Body of pancreas (tissue), 4 donors: ENCODE measurements around the gene UXS1.

Experiments used
- POLR2A ChIP-seq, 3 donors: fragments of 450-650 bp; IDR thresholded peaks; one replicate each; pipeline ENCODE4 v1.6.1; 2016; ENCODE audit warnings: antibody characterized with exemption in 3 of 3, mild to moderate bottlenecking in 2 of 3
- TF ChIP-seq, protein P1 (sequence below), 7 experiments: fragments of 450-650 bp in 4 of 7; fragments of 200-600 bp in 3 of 7; sonication (generic) in 3 of 7; IDR thresholded peaks; one replicate each; pipeline ENCODE4 v1.5.1; 2016 to 2019; ENCODE audit warnings: antibody characterized with exemption in 7 of 7

DNA sequence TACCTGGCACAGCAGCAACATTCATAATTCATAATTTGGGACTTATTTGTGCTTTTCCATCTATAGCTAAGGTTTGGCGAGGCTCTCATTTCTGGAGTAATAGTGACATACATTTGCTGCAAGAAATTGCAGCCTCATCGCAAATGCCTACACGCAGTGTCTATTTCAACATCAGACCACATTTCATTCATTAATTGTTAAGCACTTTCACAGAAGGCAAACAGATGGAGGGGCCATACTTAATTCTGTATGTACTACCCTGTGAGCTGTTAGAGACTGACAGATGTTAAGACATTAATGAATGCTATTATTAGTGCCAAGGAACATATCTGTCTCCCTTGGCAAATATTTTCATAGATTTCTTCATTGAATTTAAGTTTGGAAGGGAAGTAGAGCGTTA lies 125.7 kb downstream of the UXS1 start:
- TF ChIP-seq, protein P1, sequence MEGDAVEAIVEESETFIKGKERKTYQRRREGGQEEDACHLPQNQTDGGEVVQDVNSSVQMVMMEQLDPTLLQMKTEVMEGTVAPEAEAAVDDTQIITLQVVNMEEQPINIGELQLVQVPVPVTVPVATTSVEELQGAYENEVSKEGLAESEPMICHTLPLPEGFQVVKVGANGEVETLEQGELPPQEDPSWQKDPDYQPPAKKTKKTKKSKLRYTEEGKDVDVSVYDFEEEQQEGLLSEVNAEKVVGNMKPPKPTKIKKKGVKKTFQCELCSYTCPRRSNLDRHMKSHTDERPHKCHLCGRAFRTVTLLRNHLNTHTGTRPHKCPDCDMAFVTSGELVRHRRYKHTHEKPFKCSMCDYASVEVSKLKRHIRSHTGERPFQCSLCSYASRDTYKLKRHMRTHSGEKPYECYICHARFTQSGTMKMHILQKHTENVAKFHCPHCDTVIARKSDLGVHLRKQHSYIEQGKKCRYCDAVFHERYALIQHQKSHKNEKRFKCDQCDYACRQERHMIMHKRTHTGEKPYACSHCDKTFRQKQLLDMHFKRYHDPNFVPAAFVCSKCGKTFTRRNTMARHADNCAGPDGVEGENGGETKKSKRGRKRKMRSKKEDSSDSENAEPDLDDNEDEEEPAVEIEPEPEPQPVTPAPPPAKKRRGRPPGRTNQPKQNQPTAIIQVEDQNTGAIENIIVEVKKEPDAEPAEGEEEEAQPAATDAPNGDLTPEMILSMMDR (IDR thresholded peaks at IDR 0.05): no peak
- TF ChIP-seq POLR2A (IDR thresholded peaks at IDR 0.05): no peak
